ENCODE results near the gene DLGAP3.

DLGAP3 gene

DNA sequence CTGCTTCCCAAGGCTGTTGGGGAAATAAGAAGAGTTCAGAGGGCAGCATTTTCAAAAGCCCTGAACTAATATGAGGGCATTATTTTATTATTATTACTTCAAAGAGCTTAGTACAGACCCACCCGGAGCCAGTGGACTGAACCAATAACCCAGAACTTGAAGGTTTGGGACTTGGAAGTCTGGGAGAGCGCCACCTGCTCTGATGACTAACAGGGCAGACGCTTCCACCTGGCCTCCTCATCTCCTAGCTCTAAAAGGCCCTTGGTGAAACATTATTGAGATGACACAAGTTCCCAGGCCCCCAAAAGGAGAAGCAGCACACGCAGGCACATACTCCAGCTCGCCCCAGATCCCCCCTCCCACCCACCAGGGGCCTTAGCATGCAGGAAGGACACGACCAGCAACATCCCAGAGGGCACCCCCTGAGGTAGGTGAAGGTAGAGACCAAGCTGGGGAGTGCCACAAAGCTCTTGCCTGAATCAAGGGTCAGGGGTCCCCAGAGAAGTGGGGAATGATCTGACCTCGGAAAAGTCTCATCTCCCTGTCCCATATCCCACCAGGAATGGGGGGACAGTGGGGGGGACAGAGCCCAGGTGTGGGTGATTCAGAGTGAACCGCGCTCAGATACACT lies 1.3 kb downstream of the DLGAP3 start:
- DNase-seq = no peak

DNA sequence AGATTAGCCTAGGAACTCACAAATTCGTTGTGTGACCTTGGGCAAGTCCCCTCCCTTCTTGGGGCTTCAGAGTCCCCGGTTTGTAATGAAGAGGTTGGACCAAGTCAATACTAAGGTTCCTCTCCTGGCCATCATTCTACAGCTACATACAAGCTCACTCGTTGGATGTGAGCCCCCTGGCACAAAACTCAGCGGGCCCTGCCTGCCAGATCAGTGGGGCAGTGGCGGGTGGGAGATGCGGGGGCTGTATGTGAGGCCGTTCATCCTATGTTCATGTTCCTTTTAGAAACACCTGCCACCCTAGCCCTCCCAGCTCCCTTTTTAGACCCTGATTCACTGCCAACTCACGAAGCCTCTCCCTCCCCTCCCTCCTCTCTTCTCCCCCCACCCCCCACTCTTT lies 2.1 kb downstream of the DLGAP3 start:
- no peak for DNase-seq

DNA sequence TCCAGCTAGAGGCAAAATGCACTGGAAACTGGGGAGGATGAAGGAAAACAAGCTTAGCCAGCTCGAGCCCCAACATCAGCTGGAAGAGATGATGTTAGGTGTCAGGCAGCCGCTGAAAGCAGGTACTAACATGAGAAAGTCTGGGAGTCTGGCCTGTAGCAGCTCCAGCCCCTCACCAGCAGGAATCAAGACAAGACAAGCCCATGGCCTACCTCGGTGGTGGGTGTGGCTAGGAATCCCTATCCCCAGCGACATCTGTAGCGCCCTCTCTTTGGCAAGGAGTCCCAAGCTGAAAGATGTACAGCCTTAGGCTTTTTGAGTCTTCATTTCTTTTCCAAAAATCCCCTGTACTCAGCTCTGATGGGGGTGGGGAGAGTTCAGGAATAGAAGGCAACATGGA lies 2.6 kb downstream of the DLGAP3 start:
- DNase-seq = no peak

DNA sequence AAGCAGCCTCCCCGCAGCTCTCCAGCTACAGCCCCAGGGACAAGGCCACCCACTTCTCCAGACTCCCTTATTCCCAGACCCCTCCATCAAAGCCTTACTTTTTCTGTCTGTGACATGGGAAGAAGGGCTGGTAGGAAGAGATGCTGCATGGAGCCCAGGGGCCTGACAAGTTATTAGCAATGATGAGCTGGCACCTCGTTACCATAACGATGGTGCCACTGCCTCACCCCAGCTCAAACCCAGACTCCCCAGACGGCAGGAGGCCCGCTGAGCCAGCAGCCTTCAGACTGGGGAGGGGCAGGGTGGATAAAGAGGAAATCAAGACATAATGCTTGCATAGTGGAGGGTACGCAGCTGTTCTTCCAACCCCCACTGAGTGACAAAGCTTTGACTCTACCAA lies 3.3 kb downstream of the DLGAP3 start:
- DNase-seq = no peak

DNA sequence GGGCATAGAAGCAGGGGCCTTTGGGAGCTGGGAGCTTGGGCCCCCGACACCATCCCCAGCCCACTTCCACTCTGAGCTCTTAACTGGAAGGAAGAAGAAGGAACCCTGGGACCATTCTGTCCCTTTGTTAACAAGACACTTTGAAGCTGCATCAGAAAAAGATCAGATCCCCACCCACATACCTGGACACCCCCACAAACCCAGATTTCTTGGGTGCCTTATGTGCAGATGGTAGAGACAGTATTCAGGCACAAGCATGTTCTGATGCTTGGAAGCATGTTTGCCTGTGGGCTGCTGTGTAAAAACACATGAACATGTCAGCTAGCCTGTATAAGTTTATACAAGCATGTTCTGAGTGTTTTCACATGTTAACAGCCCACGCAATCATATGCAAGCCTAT lies 3.7 kb downstream of the DLGAP3 start:
- no peak for DNase-seq

DNA sequence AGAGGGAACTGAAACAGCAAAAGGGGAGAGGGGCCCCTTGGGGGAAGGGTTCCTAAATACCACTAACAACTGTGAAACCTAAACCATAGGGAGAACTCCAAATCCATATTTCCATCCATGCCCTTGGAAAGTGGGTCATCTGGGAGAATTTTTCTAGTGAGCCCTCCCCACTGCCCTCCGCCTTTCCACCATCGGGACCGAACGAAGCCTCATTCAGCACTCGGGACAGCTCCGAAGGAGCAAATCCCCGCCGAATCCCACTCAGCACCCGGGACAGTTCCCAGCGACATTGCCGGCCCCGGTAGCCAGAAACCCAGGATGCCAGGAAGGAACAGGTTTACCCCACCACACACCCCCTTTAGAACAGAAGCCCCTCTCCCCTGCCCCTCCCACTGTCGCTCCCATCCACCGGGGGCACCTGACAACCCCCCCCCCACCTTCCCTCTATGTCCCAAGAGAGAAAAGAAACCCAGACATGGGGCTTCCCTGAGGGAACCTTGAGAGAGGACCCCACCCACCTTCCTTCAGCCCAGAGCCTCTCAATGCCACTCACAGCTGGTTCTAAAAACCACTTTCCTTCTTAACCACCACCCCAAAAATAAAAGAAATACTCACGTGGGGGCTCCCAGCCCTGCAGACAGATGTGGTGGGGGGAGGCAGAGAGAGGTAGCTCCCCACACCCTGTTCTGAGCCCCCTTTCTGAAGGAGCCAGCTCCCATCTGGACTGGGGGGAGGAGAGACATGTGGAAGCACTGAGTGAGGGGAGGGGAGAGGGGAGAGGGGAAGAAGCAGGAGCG lies 4.5 kb downstream of the DLGAP3 start:
- peak; percentile 74 for DNase-seq

DNA sequence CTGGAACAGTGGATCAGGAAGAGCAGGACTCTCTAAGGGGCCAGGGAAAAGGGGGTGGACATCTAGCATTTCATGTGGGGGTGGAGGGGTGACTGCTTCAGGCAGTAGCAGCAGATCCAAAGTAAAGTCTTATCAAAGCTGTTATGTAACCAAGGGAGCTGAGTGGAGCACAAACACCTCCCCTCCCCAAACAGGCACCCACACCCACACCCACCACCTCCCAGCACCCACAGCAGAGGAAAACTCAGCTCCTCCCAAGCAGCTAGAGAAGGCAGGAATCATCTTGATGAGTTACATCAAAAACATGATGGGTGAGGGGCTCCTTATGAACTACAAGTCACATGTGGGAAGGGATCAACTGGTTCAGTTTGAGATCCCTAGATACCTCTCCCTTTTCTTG lies 6.0 kb downstream of the DLGAP3 start:
- DNase-seq = no peak

DNA sequence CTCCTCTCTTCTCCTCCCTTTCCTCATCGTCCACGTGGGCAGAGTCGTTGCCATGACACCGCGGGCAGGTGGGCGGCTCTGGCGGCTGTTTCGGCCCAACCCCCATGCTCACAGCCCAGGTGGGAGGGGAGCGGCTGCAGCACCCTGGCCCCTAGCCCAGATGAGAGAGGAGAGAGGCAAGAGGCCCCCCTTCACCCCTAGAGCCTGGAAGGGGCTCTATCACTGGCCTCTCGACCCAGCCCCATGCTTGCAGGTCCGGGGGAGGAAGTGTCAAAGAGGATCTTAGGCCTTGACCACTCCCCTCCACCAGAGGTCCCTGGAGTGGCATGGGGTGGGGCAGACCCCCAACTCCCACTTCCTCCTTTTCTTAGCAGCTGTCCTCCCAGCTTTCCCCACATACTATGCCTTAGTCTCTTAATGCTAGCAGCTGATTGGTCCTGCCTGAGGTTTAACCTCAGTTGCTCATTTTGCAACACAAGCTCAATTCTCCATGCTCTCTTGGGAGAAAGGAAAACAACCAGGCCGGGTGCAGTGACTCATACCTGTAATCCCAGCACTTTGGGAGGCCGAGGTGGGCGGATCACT lies 10.4 kb downstream of the DLGAP3 start:
- DNase-seq = peak; percentile 57

DNA sequence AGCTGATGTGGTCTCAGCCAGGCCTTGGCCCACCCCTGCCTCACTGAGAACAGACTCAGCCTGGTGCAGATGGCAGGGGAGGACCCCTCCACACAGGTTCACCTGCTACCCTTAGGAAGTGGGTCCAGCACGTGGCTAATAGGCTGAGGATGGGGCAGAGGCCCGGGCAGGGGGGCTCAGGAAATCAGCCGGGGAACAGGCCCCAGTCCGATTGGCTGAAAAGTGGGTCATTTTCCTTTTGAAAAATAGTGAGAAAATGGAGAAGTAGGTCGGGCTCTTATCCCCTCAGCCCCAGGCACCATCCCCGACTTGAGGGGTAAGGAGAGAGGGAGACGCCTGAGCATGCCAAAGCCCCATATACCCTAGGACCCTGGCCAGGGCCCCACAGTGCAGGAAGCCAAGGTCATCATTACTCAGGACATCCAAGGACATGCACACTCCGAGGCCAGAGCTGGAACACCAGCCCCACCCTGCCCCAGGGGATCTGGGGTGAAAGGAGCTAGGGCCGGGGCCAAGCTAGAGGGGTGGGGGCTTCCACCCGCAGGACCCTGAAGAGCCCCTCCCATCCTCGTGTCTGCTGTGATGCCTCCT lies 11.0 kb downstream of the DLGAP3 start:
- DNase-seq = no peak

DNA sequence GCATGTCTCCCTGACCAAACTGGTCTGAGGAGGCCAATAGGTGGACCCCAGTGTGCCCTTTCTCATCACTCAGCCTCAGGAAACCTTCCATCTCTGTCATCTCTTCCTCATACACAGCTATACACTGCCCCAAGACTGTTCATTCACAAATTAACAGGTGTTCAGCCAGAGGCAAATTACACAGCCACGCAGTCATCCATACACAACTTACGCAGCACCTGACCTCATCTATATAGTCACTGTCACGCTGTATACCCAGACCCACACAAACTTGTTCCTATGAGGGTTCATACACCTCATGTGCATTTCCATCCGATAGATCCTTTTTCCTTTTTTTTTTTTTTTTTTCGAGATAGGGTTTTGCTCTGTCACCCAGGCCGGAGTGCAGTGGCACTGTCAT lies 12.4 kb downstream of the DLGAP3 start:
- DNase-seq = no peak

DNA sequence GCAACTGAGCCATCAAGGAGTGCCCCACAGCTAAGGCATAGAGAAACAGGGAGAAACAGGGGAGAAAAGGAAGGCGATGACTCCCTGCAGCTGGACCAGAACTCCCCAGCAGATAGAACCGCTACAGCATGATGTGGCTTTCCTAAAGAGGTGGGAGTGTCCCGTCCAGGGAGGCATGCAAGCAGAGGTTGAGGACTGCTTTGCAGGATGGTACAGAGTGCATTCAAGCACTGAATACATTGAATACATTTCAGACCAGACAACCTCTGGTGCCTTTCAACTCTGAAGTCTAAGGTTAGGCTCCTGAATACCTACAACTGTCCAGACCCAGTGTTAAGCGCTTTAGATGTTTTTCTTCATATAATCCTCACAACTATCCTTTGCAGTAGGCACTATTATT lies 13.3 kb downstream of the DLGAP3 start:
- no peak for DNase-seq

DNA sequence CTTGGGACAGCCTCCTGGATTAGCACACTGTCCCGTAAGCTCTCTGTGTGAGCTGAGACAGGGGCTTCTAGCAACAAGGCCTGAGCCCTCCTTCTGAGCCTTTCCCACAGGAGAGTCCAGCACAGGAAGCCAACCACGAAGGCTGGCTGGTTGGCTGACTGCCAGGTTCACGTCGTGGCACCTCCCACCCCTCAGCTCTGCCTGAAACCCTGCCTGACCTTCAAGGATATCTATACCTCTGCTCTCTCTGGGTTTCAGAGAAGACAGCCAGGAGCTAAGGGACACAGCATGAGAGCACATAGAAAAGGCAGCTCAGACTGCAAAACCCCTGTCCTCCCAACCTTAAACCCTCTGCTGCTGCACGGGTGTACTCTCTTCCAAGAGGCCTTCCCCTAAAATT lies 13.9 kb downstream of the DLGAP3 start:
- no peak for DNase-seq

DNA sequence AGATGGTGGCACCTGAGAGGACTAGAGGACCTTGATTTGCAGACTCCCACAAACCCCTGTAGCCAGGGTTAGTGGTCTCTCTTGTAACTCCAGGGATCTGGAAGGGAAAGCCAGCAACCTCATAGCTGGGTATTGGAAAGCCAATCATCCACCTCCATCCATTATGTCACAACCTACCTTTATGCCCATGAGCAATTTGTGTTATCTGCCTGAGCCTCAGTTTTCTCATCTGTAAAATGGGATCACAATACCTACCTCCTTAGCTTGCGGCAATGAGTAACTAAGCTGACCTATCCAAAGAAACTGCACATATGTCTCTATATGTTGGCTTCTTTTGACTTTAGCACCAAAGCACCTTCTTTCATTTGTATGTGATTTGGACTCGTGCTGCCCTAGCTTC lies 14.5 kb downstream of the DLGAP3 start:
- no peak for DNase-seq

DNA sequence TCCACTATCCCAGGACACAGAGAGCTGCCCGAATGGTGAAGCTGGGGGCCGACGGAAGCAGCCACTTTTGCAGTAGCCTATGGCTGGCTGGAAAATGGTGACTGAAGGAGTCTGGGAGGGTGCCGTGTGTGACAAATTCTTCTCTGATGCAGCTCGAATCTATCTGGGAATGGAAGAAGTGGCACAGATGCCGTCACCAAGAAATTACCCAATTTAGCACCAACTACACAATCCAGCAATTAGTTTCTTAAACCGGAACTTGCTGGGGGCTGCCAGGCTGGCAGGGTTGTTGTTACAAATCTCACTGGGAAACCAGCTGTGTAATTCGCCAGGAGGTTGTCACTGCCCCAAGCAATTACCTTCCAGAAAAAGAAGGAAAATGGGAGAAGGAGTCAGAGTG lies 18.0 kb downstream of the DLGAP3 start:
- no peak for DNase-seq

DNA sequence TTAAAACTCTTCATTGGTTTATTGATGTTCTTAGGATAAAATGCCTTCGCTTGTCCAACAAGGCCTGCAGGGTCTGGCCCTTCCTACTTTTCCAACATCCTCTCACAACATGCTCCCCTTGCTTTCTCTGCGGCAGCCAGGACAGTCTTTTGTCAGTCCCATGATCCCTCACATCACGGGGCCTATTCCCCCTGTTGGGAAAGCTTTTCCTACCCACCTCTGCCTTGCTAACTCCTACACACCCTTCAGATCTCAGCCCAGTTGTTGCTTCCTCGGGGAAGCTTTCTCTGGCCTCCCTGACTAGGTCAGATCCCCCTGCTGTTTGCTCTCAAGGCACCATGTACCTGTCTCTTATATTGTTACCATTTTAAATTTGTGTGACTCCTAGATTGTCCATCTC lies 19.0 kb downstream of the DLGAP3 start:
- no peak for DNase-seq

DNA sequence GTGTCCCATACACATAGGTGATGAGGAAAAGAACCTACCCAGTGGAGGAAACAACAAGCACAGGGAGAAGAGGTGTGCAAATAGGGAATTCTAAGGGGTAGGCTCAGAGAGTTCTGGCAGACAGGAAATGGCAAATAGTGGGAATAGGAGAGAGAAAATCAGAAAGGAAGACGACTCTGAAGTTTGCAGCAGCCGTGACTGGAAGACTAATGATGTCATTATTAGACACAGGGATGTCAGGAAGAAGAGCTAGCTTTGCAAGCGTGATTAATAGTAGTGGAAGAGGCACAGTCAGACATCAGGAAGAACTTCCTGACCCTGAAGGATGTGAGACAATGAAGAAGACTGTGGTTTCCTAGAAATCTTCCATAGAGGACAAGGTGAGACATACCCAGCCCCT lies 21.1 kb downstream of the DLGAP3 start:
- no peak for DNase-seq

DNA sequence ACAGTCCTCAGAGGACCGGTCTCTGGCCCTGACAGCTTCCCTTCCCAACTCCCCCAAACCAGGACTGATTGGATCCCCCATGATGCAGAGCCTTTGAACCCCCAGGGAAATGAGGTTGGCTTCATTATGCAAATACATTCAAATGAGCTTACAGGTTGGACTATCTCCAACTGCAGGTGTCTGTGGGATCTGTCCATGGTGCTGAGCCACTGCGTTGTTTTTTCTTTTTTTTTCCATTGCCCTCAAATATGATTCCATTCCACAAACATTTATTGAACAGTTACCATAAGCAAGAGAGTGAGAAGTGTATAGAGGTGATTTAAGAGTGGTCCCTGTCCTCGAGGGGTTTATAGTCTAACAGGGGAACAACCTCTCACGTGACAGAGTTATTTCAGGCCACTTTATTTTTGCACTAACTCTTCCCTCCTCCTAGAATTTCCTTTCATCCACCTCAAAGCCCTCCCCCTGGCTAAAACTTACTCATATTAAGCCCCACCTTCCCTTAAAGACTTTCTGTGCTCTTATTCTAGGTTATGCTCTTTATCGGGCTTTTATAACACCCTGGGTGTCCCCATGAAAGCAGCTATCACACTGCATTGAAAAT lies 21.9 kb downstream of the DLGAP3 start:
- DNase-seq = peak; percentile 43

DNA sequence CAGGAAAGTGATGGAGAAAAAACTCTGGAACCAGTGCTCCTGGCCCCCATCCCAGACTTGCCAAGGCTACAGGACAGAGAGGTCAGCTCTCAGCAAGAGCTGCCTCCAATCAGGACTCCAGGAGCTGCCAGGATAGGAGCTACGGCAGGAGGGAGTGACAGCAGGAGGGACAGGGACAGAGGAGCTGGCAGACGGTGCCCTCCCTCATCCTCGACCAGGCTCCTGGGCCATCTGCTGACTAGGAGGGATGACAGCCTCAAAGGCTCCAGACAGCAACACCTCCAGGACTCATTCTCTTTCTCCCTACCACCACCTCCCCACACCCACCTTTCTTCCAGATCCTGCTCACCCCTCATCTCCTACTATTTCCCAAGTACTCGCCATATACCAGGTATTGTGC lies 22.7 kb downstream of the DLGAP3 start:
- DNase-seq = no peak

DNA sequence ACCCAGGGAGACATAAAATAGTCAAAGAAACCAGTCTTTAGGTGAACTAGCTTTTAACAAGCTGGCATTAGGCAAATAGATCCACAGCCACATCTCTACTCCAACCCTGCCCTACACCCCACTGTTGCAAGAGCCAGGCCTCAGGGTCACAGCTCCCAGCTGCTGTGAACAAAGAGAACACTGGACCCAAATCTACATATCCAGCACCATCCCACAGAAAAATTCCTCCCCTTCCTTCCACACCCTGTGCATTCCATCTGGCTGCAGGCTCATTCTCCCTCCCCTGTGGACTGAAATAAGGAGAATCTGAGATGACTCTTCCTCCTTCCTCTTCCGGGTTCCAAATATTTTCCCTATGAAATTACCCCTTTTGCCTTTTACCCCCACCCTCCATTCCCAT lies 23.2 kb downstream of the DLGAP3 start:
- DNase-seq = no peak

DNA sequence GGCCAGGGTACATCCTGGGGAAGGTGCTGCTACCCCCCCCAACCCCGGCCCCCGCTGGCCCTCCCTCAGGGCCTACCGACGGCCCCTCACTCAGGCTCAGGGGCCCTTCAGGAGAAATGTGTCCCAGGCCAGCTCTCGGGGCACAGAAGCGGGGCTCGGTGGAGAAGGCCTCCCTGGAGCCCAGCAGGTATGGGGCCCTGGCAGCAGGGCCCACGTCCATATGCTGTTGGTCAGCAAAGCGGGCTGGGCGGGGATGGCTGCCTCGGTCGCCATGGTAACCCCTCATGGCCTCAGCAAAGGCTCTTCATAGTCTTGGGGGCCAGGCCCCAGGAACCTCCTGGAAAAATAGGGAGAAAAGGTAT lies 24.4 kb downstream of the DLGAP3 start:
- DNase-seq = no peak

DNA sequence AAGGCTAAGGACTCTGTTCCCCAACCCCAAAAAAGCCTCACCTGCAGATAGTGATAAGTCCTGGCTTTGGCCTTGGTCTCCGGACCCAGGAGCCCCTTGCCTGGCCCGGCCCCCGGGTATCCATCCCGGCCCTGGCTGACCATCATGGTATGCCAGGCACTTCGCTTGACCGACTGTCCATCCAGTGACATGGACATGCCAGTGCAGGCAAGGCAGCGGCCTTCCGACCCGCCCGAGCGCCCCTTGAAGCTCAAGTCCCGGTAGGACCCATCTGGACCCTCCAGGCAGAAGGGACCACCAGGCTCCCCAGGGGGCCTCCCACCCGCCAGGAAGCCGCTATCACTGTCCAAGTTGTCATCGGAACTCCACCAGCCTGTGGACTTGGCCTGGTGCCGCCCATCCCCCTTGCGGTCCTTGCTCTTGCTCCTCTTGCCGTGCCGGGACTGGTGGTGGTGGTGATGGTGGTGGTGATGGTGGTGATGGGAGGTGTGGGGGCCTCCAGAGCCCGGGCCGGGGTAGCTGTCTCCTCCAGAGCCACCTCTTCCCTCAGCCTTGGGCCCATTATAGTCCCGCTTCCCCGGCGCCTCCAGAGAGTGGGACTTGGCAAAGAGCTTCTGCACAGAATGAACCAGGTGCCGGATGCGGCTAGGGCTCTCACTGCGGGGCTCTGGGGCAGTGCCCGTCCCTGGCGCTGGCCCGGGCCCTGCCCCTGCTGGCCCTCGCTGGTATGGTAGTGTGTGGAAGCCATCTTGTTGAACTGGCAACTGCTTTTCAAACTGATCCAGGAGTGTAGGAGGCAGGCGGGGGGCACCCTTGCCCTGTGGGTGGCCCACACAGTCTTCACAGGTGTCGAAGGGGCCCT lies 25.0 kb downstream of the DLGAP3 start:
- DNase-seq = peak; percentile 31

DNA sequence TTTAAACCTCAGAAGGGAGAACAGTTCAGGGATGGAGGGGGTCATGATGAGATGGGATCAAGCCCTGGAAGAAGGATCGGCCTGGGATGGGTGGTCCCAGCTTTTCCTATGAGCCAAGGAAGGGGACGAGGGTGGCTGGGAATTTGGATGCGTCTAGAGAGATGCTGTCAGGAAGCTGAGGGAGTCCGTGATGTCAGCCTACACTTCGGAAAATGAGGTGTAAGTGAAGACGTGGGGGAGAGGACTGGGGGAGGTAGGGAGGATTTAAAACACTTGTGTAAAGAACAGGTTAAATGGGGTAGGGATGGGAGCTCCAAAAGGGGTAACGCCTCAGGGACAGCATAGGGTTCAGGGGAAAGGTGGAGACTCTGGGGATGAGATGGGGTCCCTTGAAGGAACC lies 27.5 kb downstream of the DLGAP3 start:
- no peak for DNase-seq
